MM.1S (cell line): ENCODE measurements around the gene SLC37A3.
"Not testable (repeated sequence)": the region's sequence is repeated elsewhere in the genome, so short reads cannot be mapped to it uniquely, and the experiment has no call there.

Source experiments
- DNase-seq: peaks from one replicate; pipeline ENCODE4 v3.0.0-alpha.2; 2015
- H2AFZ ChIP-seq: fragments of 300-600 bp; sonication (generic); 2 replicates; pipeline ENCODE4 v1.6.0; 2016; ENCODE audit warnings: antibody characterized with exemption, low read length
- H3F3A ChIP-seq: fragments of 300-600 bp; sonication (generic); 2 replicates; pipeline ENCODE4 v1.6.1; 2016; ENCODE audit warnings: mild to moderate bottlenecking, antibody characterized with exemption, low read length, moderate library complexity, mixed read lengths; ENCODE audit not compliant: insufficient read depth
- H3K27ac ChIP-seq: fragments of 300-600 bp; sonication (generic); 2 replicates; pipeline ENCODE4 v1.5.1; 2016; ENCODE audit warnings: mild to moderate bottlenecking, low read length
- H3K27me3 ChIP-seq: fragments of 300-600 bp; sonication (generic); replicated peaks from 2 replicates; pipeline ENCODE4 v1.6.0; 2016; ENCODE audit warnings: low read length; ENCODE audit not compliant: insufficient read depth
- H3K36me3 ChIP-seq: fragments of 300-600 bp; sonication (generic); replicated peaks from 2 replicates; pipeline ENCODE4 v1.6.1; 2016; ENCODE audit warnings: mild to moderate bottlenecking, low read length, mixed read lengths; ENCODE audit not compliant: insufficient read depth
- H3K4me1 ChIP-seq: fragments of 300-600 bp; sonication (generic); 2 replicates; pipeline ENCODE4 v1.6.1; 2016; ENCODE audit warnings: low read length, mixed read lengths
- H3K4me2 ChIP-seq: fragments of 300-600 bp; sonication (generic); 2 replicates; pipeline ENCODE4 v1.6.0; 2016; ENCODE audit warnings: low read depth, low read length
- H3K4me3 ChIP-seq: fragments of 300-600 bp; sonication (generic); 2 replicates; pipeline ENCODE4 v1.5.1; 2016; ENCODE audit warnings: low read length, mixed read lengths
- H3K79me2 ChIP-seq: fragments of 300-600 bp; sonication (generic); 2 replicates; pipeline ENCODE4 v1.6.1; 2016; ENCODE audit warnings: mixed run types, low read length, mixed read lengths
- H3K9ac ChIP-seq: fragments of 300-600 bp; sonication (generic); 2 replicates; pipeline ENCODE4 v1.6.1; 2016; ENCODE audit warnings: low read length, mixed read lengths
- H3K9me2 ChIP-seq: fragments of 300-600 bp; sonication (generic); replicated peaks from 2 replicates; pipeline ENCODE4 v1.6.1; 2016; ENCODE audit warnings: mild to moderate bottlenecking, low read length, mixed read lengths; ENCODE audit not compliant: insufficient read depth
- H3K9me3 ChIP-seq: fragments of 300-600 bp; sonication (generic); replicated peaks from 2 replicates; pipeline ENCODE4 v1.6.1; 2016; ENCODE audit warnings: mild to moderate bottlenecking, low read length, mixed read lengths; ENCODE audit not compliant: insufficient read depth
- H4K20me1 ChIP-seq: fragments of 300-600 bp; sonication (generic); 2 replicates; pipeline ENCODE4 v1.6.1; 2016; ENCODE audit warnings: mild to moderate bottlenecking, low read length, moderate library complexity, mixed read lengths; ENCODE audit not compliant: insufficient read depth
- CTCF ChIP-seq: fragments of 300-600 bp; sonication (generic); IDR thresholded peaks from 2 replicates; pipeline ENCODE4 v1.5.1; 2016; ENCODE audit warnings: antibody characterized with exemption, low read length, mixed read lengths
- EZH2 ChIP-seq: fragments of 300-600 bp; sonication (generic); optimal IDR thresholded peaks from 2 replicates; pipeline ENCODE3; 2017; ENCODE audit warnings: low read depth, mild to moderate bottlenecking, antibody characterized with exemption, low read length, mixed read lengths
- EZH2phosphoT487 ChIP-seq: fragments of 300-600 bp; sonication (generic); IDR thresholded peaks from 2 replicates; pipeline ENCODE4 v1.6.1; 2018; ENCODE audit warnings: antibody characterized with exemption, low read length

SLC37A3 gene

GRCh38 chr7:140425718-140426117, 27.4 kb upstream of the SLC37A3 start:
- Histone ChIP-seq H3K79me2 (no peaks in the 10 kb centered on the region), H3K9me2 (no peaks in the 10 kb centered on the region), H4K20me1 (no peaks in the 10 kb centered on the region), H3K4me1 (no peaks in the 10 kb centered on the region), H3K4me2 (no peak overlapping the region), H3F3A (no peaks in the 10 kb centered on the region), H3K27me3 (no peaks in the 10 kb centered on the region; the same call in 1 of the 2 replicates), H3K9ac (no peak overlapping the region), H3K4me3 (no peak overlapping the region), H3K9me3 (no peaks in the 10 kb centered on the region), H2AFZ (no peak overlapping the region), H3K27ac (no peak overlapping the region), H3K36me3 (no peaks in the 10 kb centered on the region)
- TF ChIP-seq EZH2 (no peak), EZH2phosphoT487 (no peak), CTCF (no peak)
- DNase-seq = no peak

GRCh38 chr7:140423501-140423900, 25.2 kb upstream of the SLC37A3 start:
- no peak for TF ChIP-seq CTCF
- Histone ChIP-seq H4K20me1 (no peaks in the 10 kb centered on the region), H3K79me2 (no peaks in the 10 kb centered on the region), H3K4me2 (no peak overlapping the region), H3K4me1 (no peaks in the 10 kb centered on the region), H3K9ac (no peak overlapping the region), H3K27ac (no peak overlapping the region), H3K4me3 (no peak overlapping the region), H3K9me3 (no peaks in the 10 kb centered on the region), H3K27me3 (no peaks in the 10 kb centered on the region), H2AFZ (no peak overlapping the region), H3F3A (no peaks in the 10 kb centered on the region), H3K9me2 (no peaks in the 10 kb centered on the region), H3K36me3 (no peaks in the 10 kb centered on the region)
- DNase-seq = no peak

- Histone ChIP-seq H3F3A (no peaks in the 10 kb centered on the region), H3K27me3 (no peaks in the 10 kb centered on the region), H2AFZ (no peak overlapping the region), H3K79me2 (no peaks in the 10 kb centered on the region), H3K9me2 (no peaks in the 10 kb centered on the region), H3K9ac (no peak overlapping the region), H3K4me1 (no peaks in the 10 kb centered on the region), H3K4me3 (no peak overlapping the region), H3K36me3 (no peaks in the 10 kb centered on the region), H3K4me2 (no peak overlapping the region), H3K9me3 (no peaks in the 10 kb centered on the region), H3K27ac (no peak overlapping the region), H4K20me1 (no peaks in the 10 kb centered on the region)
- no peak for TF ChIP-seq EZH2phosphoT487
- no peak for DNase-seq
Measured at GRCh38 chr7:140421521-140421920, 23.2 kb upstream of the SLC37A3 start.

GRCh38 chr7:140418653-140419052, 20.3 kb upstream of the SLC37A3 start:
- H3K9me3 ChIP-seq = no peaks in the 10 kb centered on the region
- no peak for DNase-seq

GRCh38 chr7:140418156-140418472, 19.8 kb upstream of the SLC37A3 start:
- DNase-seq, H4K20me1 ChIP-seq, H3K9me2 ChIP-seq, H3K9me3 ChIP-seq, H3K27ac ChIP-seq, H3K4me3 ChIP-seq, H3K27me3 ChIP-seq, H2AFZ ChIP-seq, H3K9ac ChIP-seq, H3K4me2 ChIP-seq, H3F3A ChIP-seq, H3K36me3 ChIP-seq, H3K4me1 ChIP-seq, H3K79me2 ChIP-seq: not testable (repeated sequence)

More at GRCh38 chr7:140418653-140419052, 20.3 kb upstream of the SLC37A3 start:
- Histone ChIP-seq H3K4me2 (no peak overlapping the region), H3K4me1 (no peaks in the 10 kb centered on the region), H2AFZ (no peak overlapping the region), H3K4me3 (no peak overlapping the region), H3K36me3 (no peaks in the 10 kb centered on the region), H3F3A (no peaks in the 10 kb centered on the region), H3K27ac (no peak overlapping the region), H3K9ac (no peak overlapping the region), H3K27me3 (peaks cover 7% of the 10 kb centered on the region; the same call in 1 of the 2 replicates), H3K79me2 (no peaks in the 10 kb centered on the region), H3K9me2 (no peaks in the 10 kb centered on the region), H4K20me1 (no peaks in the 10 kb centered on the region)
- TF ChIP-seq EZH2 = no peak
- no peak for TF ChIP-seq EZH2phosphoT487
- TF ChIP-seq CTCF = no peak
